GM19455 (cell line): ENCODE data around the gene SIL1.
"Not testable (repeated sequence)": the region's sequence is repeated elsewhere in the genome, so short reads cannot be mapped to it uniquely, and the experiment has no call there.

ENCODE experiments used
- ATAC-seq: cut with Tn5 transposase; IDR thresholded peaks from one replicate; pipeline ENCODE4 v1.9.1; 2021; ENCODE audit not compliant: unreplicated experiment

The SIL1 gene

DNA sequence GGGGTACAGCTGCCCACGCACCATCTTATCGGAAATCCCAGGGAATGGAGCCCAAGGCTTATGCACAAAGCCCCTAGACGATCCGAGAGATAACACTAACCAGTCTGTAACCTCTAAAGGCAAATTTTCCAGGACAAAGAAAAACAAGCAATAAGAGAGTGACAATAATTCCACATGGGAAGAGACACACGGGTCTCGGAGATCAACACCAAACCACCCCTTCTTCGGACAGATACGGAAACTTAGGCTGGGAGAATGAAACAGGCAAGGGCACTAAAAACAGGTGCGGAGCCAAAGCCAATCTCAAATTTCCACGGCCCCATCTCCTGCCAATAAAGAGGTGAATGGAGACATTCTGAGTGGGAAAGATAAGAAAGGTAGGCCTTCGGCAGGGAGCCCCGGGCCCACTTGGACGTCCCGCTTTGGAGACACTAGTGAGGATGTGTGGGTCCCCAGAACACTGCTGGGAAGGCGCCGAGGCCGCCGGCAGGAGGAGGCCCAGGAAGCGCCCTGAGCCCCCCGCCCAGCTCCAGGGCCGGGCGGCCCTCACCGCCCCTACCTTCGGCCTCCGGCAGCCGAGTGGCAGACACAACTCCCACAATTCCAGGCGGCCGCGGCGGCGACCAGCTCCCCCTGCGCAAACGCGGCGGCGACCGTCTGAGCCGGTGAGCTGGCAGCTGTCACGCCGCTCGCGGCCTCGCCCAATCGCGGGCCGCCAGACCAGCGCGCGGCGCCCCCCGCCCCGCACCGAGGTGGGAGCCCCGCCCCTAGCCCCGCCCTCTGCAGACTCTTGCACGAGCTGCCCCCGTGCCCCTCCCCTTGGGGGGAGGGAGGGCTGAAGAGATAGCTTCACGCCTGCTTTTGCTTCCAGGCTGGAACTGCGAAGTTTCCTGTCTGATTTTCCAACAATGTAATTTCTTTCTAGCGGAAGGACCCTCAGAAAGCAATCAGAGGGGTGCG, at the start of gene SIL1:
Gene SIL1 (minus strand): TSS at position 659 of the 960 bp plus-strand sequence. CDS start 70,525 bp downstream, outside the sequence.
- peak; percentile 95 for ATAC-seq

DNA sequence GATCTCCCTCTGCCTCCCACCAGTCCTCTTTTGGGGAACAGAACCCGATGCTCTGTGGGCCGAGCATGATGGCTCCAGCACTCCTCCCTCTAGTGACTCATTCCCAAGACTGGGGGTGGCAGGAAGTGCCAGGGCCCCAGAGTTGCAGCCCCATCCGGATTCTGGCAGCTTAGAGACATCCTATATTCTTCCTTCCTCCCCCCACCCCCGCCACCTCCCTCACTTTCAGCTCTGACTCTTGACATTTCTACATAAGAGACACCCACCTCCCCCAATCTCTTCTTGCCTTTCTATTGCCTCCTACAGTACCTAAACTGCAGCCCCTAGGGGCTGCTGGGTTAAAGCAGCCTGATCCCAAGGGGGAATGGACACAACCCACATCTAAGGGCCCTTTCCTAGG, 48.2 kb upstream of the SIL1 start:
- no peak for ATAC-seq

DNA sequence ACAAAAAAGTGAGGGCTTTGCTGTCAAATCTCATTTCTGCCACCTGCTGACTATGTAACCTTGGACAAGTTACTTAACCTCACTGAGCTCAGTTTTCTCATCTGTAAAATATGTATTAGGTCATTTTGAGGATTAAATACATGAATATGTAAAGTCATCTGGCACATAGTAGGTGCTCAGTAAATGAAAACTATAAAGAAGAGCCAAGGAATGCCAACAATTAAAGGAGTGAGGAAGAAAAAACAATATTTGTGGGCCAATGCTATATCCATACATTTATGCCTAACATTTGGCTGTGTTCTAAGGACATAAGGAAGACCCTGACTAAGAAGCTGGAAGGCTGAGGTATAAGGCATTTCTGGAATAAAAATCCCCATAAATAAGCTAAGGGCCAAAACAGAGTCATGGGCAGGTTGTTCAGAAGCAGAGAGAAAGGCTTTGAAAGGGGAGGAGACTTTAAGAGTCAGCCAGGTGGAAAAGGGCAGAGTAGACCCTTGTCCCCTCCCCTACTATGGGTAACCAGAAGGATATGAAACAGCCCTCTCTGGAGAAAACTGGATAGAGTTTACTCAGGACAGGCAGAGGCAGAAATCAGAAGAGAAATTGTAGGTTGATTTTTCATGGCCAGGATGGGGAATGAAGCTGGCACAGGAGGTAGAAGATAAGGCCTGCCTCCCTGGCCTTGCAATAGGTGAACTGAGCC, 47.6 kb upstream of the SIL1 start:
- no peak for ATAC-seq

GRCh38 chr5:139243425-139243970, 45.3 kb upstream of the SIL1 start:
- no peak for ATAC-seq

GRCh38 chr5:139241139-139241538, 43.0 kb upstream of the SIL1 start:
- no peak for ATAC-seq

DNA sequence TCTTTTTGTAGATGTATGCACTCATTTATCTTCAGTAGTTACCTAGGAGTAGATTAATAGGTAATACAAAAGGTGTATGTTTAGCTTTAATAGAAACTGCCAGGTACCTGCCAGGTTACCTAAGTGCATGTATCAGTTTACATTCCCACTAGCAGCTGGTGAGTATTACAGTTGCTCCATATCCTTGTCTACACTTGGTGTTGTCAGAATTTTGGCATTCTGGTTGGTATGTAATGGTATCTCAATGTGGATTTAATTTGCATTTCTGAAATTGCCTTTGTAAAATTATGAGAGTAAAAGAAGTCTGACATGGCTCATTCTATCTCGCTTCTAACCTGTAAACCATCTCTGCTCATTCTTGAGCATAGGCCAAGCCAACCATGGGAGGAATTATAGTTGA, 38.3 kb upstream of the SIL1 start:
- no peak for ATAC-seq

DNA sequence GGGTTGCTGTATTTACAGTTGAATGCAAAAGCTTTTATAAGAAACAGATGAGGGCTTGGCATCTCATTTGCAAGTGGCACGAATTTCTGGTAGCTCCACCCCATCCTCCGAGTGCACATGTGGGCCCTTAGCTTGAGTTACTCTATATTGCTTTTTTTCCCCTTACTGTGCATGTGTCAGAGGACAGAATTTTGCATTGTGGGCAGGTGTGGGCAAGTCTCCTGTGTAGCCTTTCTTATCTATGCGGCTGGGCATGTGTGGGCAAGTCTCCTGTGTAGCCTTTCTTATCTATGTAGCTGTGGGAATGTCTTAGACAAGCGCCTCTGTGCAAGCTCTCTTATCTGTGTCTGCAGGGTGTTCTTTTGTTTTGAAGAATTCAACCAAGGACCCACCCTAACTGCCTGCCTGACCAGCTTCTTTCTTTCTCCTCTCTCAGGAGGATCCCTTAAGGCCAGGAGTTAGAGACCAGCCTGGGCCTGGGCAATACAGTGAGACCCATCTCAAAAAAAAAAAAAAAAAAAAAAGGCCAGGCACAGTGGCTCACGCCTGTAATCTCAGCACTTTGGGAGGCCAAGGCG, 34.1 kb upstream of the SIL1 start:
- no peak for ATAC-seq

DNA sequence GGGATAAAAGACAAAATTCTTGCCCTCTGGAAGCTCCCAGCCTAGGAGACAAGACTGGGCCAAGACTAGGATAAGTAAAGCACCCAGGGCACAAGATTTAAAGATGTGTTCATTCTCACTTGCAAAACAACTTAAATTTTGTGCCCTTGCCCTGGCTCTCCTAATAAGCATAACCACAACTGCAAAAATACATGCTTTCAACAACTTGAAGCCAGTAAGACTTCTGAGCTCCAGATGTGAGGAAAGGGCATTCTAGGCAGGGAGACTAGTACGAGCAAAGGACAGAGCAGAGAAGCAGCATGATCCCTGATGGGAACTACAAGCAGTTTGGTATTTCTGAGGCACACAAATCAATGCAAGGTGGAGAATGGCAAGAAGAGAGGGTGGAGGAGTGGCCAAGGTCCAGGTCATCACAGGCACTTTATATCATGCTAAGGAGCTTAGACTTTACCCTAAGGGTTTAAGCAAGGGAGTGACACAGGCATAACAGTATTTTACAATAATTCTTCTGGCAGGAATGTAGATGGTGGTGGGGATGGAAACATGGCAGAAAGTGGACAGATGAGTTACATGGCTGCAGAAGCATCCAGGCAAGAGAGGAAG, 30.1 kb upstream of the SIL1 start:
- ATAC-seq: no peak

DNA sequence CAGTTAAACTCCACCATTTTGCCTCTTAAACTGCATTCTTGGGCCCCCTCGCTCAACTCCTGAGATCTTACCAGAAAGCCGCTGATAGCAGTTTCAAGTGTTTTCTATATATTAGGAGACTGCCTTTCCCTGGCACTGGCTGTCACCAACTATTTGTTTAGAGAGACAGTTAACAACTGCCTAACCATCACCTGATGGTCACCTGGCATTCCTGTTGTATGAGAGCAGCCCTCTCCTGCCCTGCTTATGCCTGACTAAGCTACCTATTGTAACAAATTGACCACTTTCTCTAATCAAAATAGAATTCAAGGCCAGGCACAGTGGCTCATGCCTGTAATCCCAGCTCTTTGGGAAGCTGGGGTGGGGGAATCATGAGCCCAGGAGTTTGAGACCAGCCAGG, 28.0 kb upstream of the SIL1 start:
- no peak for ATAC-seq

DNA sequence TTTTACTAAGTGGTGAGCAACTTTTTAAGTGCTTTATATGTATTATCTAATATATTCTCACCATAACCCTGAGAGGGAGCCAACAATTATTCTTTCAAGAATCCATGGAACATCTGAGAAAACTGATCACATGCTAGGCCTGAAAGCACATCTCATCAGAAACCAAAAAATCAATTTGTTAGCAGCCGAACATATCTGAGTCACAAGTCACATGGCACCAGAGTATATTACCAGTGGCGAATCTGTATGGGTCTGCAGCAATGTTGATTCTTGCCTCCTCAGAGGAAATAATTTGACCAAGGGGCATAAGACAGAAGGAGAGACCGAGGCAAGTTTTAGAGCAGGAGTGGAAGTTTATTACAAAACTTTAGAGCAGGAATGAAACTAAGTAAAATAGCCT, 25.3 kb upstream of the SIL1 start:
- no peak for ATAC-seq

DNA sequence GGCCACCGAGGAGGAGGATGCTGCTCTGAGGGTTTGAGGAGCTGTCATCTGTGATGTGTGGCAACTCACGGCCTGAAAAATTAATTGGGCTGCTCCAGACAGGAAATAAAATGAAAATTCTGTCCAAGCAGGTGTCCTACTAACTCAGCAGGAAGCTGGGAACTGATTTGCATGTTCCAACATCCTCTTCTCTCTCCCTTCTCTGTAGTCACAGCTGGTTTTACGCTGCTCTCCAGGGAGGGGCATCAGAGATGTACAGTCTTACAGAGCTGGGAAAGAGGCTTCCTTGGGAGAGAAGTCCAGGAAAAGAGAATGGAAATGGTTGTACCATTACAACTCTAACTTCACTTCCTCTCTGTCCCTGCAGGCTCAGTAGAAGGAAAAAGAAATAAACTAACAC, 24.2 kb upstream of the SIL1 start:
- no peak for ATAC-seq

DNA sequence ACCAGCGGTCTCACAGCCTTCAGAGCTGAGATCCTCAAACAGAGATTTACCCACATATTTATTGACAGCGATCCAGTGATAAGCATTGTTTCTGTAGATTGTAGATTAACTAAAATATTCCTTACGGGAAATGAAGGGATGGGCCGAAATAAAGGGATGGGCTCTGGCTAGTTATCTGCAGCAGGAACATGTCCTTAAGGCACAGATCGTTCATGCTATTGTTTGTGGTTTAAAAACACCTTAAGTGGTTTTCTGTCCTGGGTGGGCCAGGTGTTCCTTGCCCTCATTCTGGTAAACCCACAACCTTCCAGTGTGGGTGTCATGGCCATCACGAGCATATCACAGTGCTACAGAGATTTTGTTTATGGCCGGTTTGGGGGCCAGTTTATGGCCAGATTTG, 19.9 kb upstream of the SIL1 start:
- ATAC-seq: not testable (repeated sequence)

- ATAC-seq: no peak
Measured at GRCh38 chr5:139215107-139215975, 17.2 kb upstream of the SIL1 start.

DNA sequence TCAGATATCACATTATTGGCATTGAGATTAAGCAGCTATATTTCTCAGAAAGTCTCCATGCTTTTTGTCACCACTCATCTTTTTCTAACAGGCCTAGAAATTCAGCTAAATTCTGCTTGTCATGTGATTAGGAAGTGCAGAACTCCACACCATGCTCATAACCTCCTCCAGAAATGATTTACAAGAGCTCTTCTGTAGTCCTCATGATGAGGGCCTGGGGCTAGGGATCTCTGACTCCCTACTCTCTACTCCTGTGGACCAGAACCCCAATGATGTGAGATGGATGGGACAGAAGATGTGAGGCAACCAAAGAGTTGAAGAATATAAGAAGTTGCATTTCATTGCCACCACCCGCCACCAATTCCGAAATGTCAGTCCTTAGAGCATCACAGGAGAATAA, 16.5 kb upstream of the SIL1 start:
- no peak for ATAC-seq

- no peak for ATAC-seq
Measured at GRCh38 chr5:139212906-139213305, 14.7 kb upstream of the SIL1 start.

DNA sequence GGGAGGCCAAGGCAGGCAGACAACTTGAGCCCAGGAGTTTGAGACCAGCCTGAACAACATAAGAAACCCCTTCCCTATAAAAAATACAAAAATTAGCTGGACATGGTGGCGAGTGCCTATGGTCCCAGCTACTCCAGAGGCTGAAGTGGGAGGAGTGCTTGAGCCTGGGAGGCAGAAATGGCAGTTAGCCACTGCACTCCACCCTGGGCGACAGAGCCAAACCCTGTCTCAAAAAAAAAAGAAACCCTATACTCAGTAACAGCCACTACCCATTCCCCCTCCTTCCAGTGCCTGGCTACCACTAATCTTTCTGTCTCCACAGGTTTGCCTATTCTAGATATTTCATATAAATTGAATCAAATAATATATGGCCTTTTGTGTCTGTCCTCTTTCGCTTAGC, 14.3 kb upstream of the SIL1 start:
- no peak for ATAC-seq

DNA sequence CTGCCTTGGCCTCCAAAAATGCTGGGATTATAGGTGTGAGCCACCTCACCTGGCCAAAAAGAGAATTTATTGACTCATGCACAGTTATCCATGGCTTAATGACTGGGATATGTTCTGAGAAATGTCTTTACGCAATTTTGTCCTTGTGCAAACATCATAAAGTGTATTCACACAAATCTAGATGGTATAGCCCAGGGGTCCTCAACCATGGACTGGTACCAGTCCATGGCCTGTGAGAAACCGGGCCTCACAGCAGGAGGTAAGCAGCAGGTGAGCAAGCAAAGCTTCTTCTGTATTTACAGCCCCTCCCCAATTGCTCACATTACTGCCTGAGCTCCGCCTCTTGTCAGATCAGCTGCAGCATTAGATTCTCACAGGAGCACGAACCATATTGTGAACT, 12.4 kb upstream of the SIL1 start:
- ATAC-seq: no peak

GRCh38 chr5:139207297-139208000, 9.3 kb upstream of the SIL1 start:
- no peak for ATAC-seq

GRCh38 chr5:139205586-139205985, 7.4 kb upstream of the SIL1 start:
- ATAC-seq: no peak

DNA sequence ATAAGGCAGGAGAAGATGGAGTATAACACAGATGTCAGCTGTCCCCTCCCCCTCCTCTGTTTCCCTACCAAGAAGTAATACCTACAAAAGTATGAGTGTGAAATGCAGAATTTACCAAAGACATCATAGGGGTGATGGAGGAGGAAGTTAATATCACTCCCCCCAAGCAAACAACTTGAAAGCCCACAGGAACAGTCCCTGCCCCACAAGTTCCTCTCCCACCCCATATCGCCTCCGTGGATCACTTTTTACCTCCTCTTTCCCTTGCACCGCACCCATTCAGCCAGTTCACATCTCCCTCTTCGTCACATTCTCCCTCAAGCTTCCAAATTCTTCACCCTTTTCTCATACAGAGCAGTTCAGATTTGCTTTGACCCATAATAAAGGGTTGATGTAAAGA, 7.0 kb upstream of the SIL1 start:
- ATAC-seq: no peak
